Activated CD8-positive, alpha-beta T cell treated with anti-CD3 and anti-CD28 coated beads, Interleukin-2, amount 10 ng/mL, durations not matched to agents 7 days and 5 days (primary cell): ENCODE data around the gene CADPS. TPM values are rescaled to one million over a fixed set of nuclear protein-coding genes. Genes with fewer than 3 reads are reported as not detected.

ENCODE experiments used
- ATAC-seq: fragments of 150-1000 bp; cut with Tn5 transposase; one replicate; pipeline ENCODE4 v1.10.0; 2021; ENCODE audit warnings: moderate library complexity
- CTCF ChIA-PET: fragments of 350-600 bp; sonication (Branson Sonifier 250); formaldehyde crosslinking; loops from one replicate; lab custom pipeline; 2021; ENCODE audit warnings: antibody characterized with exemption; lab: Charles Lee
- POLR2A ChIA-PET: fragments of 350-600 bp; sonication (Branson Sonifier 250); formaldehyde crosslinking; loops from one replicate; lab custom pipeline; 2021; ENCODE audit warnings: antibody characterized with exemption; lab: Charles Lee
- DNase-seq: peaks from one replicate; pipeline ENCODE4 v3.0.0-alpha.2; 2020
- H3K27ac Mint-ChIP-seq: one replicate; pipeline ENCODE4 v1.8.0; 2021; ENCODE audit warnings: mild to moderate bottlenecking, mixed read lengths
- H3K27me3 Mint-ChIP-seq: one replicate; pipeline ENCODE4 v1.8.0; 2021; ENCODE audit warnings: low read depth, mixed read lengths
- H3K36me3 Mint-ChIP-seq: one replicate; pipeline ENCODE4 v1.8.0; 2021; ENCODE audit warnings: low read depth, mixed read lengths
- H3K4me1 Mint-ChIP-seq: one replicate; pipeline ENCODE4 v1.8.0; 2021; ENCODE audit warnings: low read depth, mixed read lengths
- H3K4me3 Mint-ChIP-seq: one replicate; pipeline ENCODE4 v1.8.0; 2021; ENCODE audit warnings: mild to moderate bottlenecking, mixed read lengths
- H3K9me3 Mint-ChIP-seq: one replicate; pipeline ENCODE4 v1.8.0; 2022; ENCODE audit warnings: mixed read lengths; ENCODE audit not compliant: insufficient read depth
- total RNA-seq, 2 experiments: library from RNA; stranded (reverse); gene quantifications; one replicate each; pipeline ENCODE4 v1.2.3, GENCODE V29; 2021

CADPS gene
- total RNA-seq, 2 experiments from 2014 or later = not detected

- ChIA-PET POLR2A (no interaction called here), CTCF (no interaction called here)
- Mint-ChIP-seq H3K27me3 (no peaks in the 10 kb centered on the region), H3K4me1 (no peaks in the 10 kb centered on the region), H3K4me3 (no peak overlapping the region), H3K36me3 (no peaks in the 10 kb centered on the region), H3K27ac (no peak overlapping the region), H3K9me3 (no peaks in the 10 kb centered on the region)
- DNase-seq = no peak
- no peak for ATAC-seq
Observed at GRCh38 chr3:62567097-62568021, 307.9 kb downstream of the CADPS start.

GRCh38 chr3:62566022-62566557 is 309.1 kb downstream of the CADPS start:
- Mint-ChIP-seq H3K36me3 (no peaks in the 10 kb centered on the region), H3K9me3 (no peaks in the 10 kb centered on the region), H3K4me3 (no peak overlapping the region), H3K27me3 (no peaks in the 10 kb centered on the region), H3K27ac (no peak overlapping the region), H3K4me1 (no peaks in the 10 kb centered on the region)
- ChIA-PET CTCF (no interaction called here), POLR2A (no interaction called here)
- ATAC-seq (no peak), DNase-seq (no peak)

- POLR2A ChIA-PET = no interaction called here
- H3K27ac Mint-ChIP-seq = no peak overlapping the region
- no peak for ATAC-seq
- no peaks in the 10 kb centered on the region for H3K36me3 Mint-ChIP-seq
- no peaks in the 10 kb centered on the region for H3K27me3 Mint-ChIP-seq
- H3K9me3 Mint-ChIP-seq = no peaks in the 10 kb centered on the region
- DNase-seq = no peak
- H3K4me3 Mint-ChIP-seq = no peak overlapping the region
- H3K4me1 Mint-ChIP-seq = no peaks in the 10 kb centered on the region
- CTCF ChIA-PET = no interaction called here
Observed at GRCh38 chr3:62562596-62562995, 312.6 kb downstream of the CADPS start.

- Mint-ChIP-seq H3K27me3 (no peaks in the 10 kb centered on the region), H3K36me3 (no peaks in the 10 kb centered on the region), H3K27ac (no peak overlapping the region), H3K4me3 (no peak overlapping the region), H3K4me1 (no peaks in the 10 kb centered on the region), H3K9me3 (no peaks in the 10 kb centered on the region)
- ChIA-PET CTCF (no interaction called here), POLR2A (no interaction called here)
- DNase-seq = no peak
- ATAC-seq = no peak
Observed at GRCh38 chr3:62562017-62562416, 313.2 kb downstream of the CADPS start.

GRCh38 chr3:62559831-62560445 is 315.3 kb downstream of the CADPS start:
- no peak overlapping the region for H3K27ac Mint-ChIP-seq
- ChIA-PET POLR2A (interaction anchor here (0.6 kb wide), 1 partner anchor 240 kb away, joined by 5 read pairs; no protein-coding TSS in a partner anchor), CTCF (interaction anchor here (1.0 to 1.7 kb wide), 2 partner anchors 228 to 359 kb away, joined by 3 to 7 read pairs; no protein-coding TSS in a partner anchor)
- H3K9me3 Mint-ChIP-seq = no peaks in the 10 kb centered on the region
- no peaks in the 10 kb centered on the region for H3K27me3 Mint-ChIP-seq
- no peak for ATAC-seq
- H3K36me3 Mint-ChIP-seq = no peaks in the 10 kb centered on the region
- DNase-seq = no peak
- H3K4me3 Mint-ChIP-seq = no peak overlapping the region
- H3K4me1 Mint-ChIP-seq = no peaks in the 10 kb centered on the region

- Mint-ChIP-seq H3K4me1 (no peaks in the 10 kb centered on the region), H3K9me3 (no peaks in the 10 kb centered on the region), H3K27me3 (no peaks in the 10 kb centered on the region), H3K4me3 (no peak overlapping the region), H3K27ac (no peak overlapping the region), H3K36me3 (no peaks in the 10 kb centered on the region)
- DNase-seq = no peak
- ATAC-seq = no peak
- ChIA-PET POLR2A (no interaction called here), CTCF (interaction anchor here (0.5 to 1.7 kb wide), 3 partner anchors 229 to 1100 kb away, joined by 3 to 7 read pairs (median 3); no protein-coding TSS in a partner anchor)
Observed at GRCh38 chr3:62558549-62559112, 316.6 kb downstream of the CADPS start.

GRCh38 chr3:62557983-62558382 is 317.2 kb downstream of the CADPS start:
- no peak for DNase-seq
- Mint-ChIP-seq H3K27ac (no peak overlapping the region), H3K4me3 (no peak overlapping the region), H3K9me3 (no peaks in the 10 kb centered on the region), H3K36me3 (no peaks in the 10 kb centered on the region), H3K27me3 (no peaks in the 10 kb centered on the region), H3K4me1 (no peaks in the 10 kb centered on the region)
- ChIA-PET CTCF (no interaction called here), POLR2A (no interaction called here)
- no peak for ATAC-seq

- H3K9me3 Mint-ChIP-seq = no peaks in the 10 kb centered on the region
- no peaks in the 10 kb centered on the region for H3K27me3 Mint-ChIP-seq
- H3K27ac Mint-ChIP-seq = no peak overlapping the region
- CTCF ChIA-PET = no interaction called here
- POLR2A ChIA-PET = no interaction called here
- ATAC-seq = no peak
- no peaks in the 10 kb centered on the region for H3K36me3 Mint-ChIP-seq
- no peaks in the 10 kb centered on the region for H3K4me1 Mint-ChIP-seq
- no peak for DNase-seq
- no peak overlapping the region for H3K4me3 Mint-ChIP-seq
Observed at GRCh38 chr3:62557450-62557849, 317.8 kb downstream of the CADPS start.

- no peaks in the 10 kb centered on the region for H3K36me3 Mint-ChIP-seq
- no peaks in the 10 kb centered on the region for H3K27me3 Mint-ChIP-seq
- POLR2A ChIA-PET = no interaction called here
- no peaks in the 10 kb centered on the region for H3K4me1 Mint-ChIP-seq
- ATAC-seq (no peak), DNase-seq (no peak)
- CTCF ChIA-PET = no interaction called here
- H3K4me3 Mint-ChIP-seq = no peak overlapping the region
- no peaks in the 10 kb centered on the region for H3K9me3 Mint-ChIP-seq
- H3K27ac Mint-ChIP-seq = no peak overlapping the region
Observed at GRCh38 chr3:62556121-62556815, 318.9 kb downstream of the CADPS start.

GRCh38 chr3:62554264-62554799 is 320.9 kb downstream of the CADPS start:
- ATAC-seq = no peak
- ChIA-PET CTCF (no interaction called here), POLR2A (no interaction called here)
- no peak for DNase-seq
- H3K4me1 Mint-ChIP-seq = no peaks in the 10 kb centered on the region
- no peak overlapping the region for H3K27ac Mint-ChIP-seq
- H3K27me3 Mint-ChIP-seq = no peaks in the 10 kb centered on the region
- no peak overlapping the region for H3K4me3 Mint-ChIP-seq
- no peaks in the 10 kb centered on the region for H3K9me3 Mint-ChIP-seq
- H3K36me3 Mint-ChIP-seq = no peaks in the 10 kb centered on the region

GRCh38 chr3:62553811-62554210 is 321.4 kb downstream of the CADPS start:
- H3K4me1 Mint-ChIP-seq = no peaks in the 10 kb centered on the region
- POLR2A ChIA-PET = no interaction called here
- H3K9me3 Mint-ChIP-seq = no peaks in the 10 kb centered on the region
- no peaks in the 10 kb centered on the region for H3K27me3 Mint-ChIP-seq
- no peaks in the 10 kb centered on the region for H3K36me3 Mint-ChIP-seq
- DNase-seq (no peak), ATAC-seq (no peak)
- no peak overlapping the region for H3K4me3 Mint-ChIP-seq
- CTCF ChIA-PET = no interaction called here
- no peak overlapping the region for H3K27ac Mint-ChIP-seq
